PFSK-1 (cell line): Measurements from ENCODE around the gene SRRM5.

Experiments
- POLR2AphosphoS5 ChIP-seq: IDR thresholded peaks from 2 replicates; pipeline ENCODE4 v1.6.1; 2012; ENCODE audit warnings: low read depth, mild to moderate bottlenecking, control low read depth, low read length, moderate library complexity
- REST ChIP-seq, 2 experiments: IDR thresholded peaks; 2 replicates each; pipeline versions ENCODE4 v1.6.1 to v1.8.0; 2011 to 2012; ENCODE audit warnings: low read depth in 2 of 2, low read length in 2 of 2, control low read depth in 1 of 2, inconsistent platforms in 1 of 2, mild to moderate bottlenecking in 1 of 2, moderate library complexity in 1 of 2; ENCODE audit not compliant: insufficient read depth in 1 of 2
- SIN3A ChIP-seq: IDR thresholded peaks from 2 replicates; pipeline ENCODE4 v1.6.1; 2012; ENCODE audit warnings: mild to moderate bottlenecking, low read length, moderate library complexity, borderline replicate concordance; ENCODE audit not compliant: insufficient read depth
- TAF1 ChIP-seq: IDR thresholded peaks from 2 replicates; pipeline ENCODE4 v1.6.1; 2012; ENCODE audit warnings: low read length, control low read depth, borderline replicate concordance; ENCODE audit not compliant: insufficient read depth

DNA sequence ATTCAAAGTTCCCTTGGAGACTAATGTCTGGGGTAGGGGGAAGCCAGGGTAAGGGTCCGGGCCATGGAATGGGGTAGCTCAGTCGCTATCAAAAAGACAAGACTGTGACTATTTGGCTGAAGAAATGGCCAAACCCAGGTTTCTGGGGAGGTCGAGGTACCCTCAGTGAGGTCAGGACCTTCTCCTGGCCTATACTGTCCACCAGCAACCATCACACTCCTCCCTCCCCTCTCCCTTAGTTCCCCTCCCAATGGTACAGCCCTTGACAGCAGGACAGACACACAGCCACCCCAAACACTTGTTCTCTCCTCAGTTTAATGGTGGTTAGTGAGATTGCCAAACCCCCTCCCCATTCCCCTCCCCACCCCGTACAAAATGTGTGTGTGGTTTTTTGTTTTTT is 10.2 kb downstream of the SRRM5 start:
- TF ChIP-seq POLR2AphosphoS5 (no peak), SIN3A (no peak), TAF1 (no peak), REST (IDR thresholded peaks at IDR 0.05; ENCODE audit: insufficient read depth in 1 of 2, low read depth in 2 of 2, low read length in 2 of 2) (no peak)
